ENCODE data around the gene RRAGB. TPM values are rescaled to one million over a fixed set of nuclear protein-coding genes. Genes with fewer than 3 reads are reported as not detected.

Gene RRAGB
- total and polyA plus RNA-seq, 7 donors: 3.7 to 41.4 (median 17.4) TPM

DNA sequence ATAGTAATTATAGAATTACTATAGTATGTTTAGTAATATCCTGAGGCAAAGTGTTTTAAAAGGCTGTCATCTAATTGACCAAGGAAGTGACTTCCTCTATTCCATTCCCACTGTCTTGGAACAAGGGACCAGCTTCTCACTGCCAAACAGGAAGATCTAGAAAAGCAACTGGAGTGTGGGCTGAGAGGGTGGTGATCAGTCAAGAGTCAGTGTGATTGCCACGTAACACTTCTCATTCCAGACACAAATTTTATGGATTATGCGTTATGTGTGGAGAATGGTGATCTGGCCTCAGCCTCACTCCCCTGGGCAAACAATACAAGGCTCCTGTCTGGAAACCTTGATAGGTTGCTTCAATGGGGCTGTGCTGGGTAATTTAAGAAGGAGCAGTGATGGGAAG is 60.0 kb downstream of the RRAGB start:
- no peaks in the 10 kb centered on the region for H3K9me3 ChIP-seq
- H3K27ac ChIP-seq: no peak overlapping the region
- 98 to 100% methylated on average over 2 of the region's 2 CpGs for WGBS, 2 donors
- H3K4me3 ChIP-seq: no peak overlapping the region
- no peaks in the 10 kb centered on the region for H3K36me3 ChIP-seq
- no peak for DNase-seq
- no peaks in the 10 kb centered on the region for H3K27me3 ChIP-seq
- no peaks in the 10 kb centered on the region for H3K4me1 ChIP-seq
- TF ChIP-seq, protein P1, sequence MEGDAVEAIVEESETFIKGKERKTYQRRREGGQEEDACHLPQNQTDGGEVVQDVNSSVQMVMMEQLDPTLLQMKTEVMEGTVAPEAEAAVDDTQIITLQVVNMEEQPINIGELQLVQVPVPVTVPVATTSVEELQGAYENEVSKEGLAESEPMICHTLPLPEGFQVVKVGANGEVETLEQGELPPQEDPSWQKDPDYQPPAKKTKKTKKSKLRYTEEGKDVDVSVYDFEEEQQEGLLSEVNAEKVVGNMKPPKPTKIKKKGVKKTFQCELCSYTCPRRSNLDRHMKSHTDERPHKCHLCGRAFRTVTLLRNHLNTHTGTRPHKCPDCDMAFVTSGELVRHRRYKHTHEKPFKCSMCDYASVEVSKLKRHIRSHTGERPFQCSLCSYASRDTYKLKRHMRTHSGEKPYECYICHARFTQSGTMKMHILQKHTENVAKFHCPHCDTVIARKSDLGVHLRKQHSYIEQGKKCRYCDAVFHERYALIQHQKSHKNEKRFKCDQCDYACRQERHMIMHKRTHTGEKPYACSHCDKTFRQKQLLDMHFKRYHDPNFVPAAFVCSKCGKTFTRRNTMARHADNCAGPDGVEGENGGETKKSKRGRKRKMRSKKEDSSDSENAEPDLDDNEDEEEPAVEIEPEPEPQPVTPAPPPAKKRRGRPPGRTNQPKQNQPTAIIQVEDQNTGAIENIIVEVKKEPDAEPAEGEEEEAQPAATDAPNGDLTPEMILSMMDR (IDR thresholded peaks at IDR 0.05): no peak
- no peak for TF ChIP-seq EP300 (IDR thresholded peaks at IDR 0.05)
- no peak for TF ChIP-seq POLR2A (IDR thresholded peaks at IDR 0.05)
- TF ChIP-seq POLR2AphosphoS5 (IDR thresholded peaks at IDR 0.05): no peak
- intact Hi-C loops (cut with DNase I): no loop called here

DNA sequence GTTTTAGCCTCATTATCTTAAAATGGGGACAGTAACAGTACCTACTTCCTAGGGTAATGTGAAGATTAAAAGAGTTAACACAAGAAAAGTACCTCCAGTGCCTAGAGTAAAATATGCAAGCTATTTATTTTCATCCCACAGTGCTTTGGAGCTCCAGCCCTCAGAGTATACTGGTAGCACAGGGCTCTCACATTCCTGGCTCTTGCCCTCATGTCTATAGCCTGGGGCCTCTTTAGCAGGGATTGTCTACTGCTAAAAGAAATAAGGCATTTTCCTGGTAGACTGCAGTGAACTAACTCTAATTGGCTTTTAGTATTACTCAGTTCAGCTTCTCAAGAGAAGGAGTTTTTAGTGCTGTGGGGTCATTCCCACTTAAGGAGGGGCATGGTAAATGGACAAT is 60.8 kb downstream of the RRAGB start:
- no peaks in the 10 kb centered on the region for H3K4me1 ChIP-seq
- H3K36me3 ChIP-seq: no peaks in the 10 kb centered on the region
- TF ChIP-seq, protein P1 (IDR thresholded peaks at IDR 0.05): no peak
- TF ChIP-seq POLR2AphosphoS5 (IDR thresholded peaks at IDR 0.05): no peak
- no peak for TF ChIP-seq EP300 (IDR thresholded peaks at IDR 0.05)
- TF ChIP-seq POLR2A (IDR thresholded peaks at IDR 0.05): no peak
- intact Hi-C loops (cut with DNase I): no loop called here
- no peaks in the 10 kb centered on the region for H3K27me3 ChIP-seq
- no peak overlapping the region for H3K4me3 ChIP-seq
- H3K9me3 ChIP-seq: no peaks in the 10 kb centered on the region
- no peak overlapping the region for H3K27ac ChIP-seq
- no peak for DNase-seq

DNA sequence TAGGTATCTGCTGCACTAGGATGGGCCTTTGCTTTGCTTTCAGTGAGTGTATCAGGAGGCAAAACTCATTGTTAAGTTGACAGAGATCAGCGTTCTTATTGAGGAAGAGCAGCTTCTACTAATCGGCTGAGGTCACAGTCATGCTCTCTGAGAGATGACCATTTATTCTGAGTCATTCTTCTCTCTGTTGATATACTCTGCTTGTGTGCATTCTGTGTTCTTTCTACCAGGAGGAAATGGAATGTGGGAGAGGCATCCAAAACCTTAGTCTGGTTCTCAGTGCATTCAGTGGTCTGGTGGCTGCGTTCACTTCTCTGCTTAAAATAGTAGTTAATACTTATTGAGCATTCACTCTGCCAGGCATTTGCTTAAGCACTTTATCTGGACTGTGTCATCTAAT is 66.2 kb downstream of the RRAGB start:
- intact Hi-C loops (cut with DNase I): no loop called here
- no peak for DNase-seq
- Histone ChIP-seq H3K9me3 (no peaks in the 10 kb centered on the region), H3K4me1 (no peaks in the 10 kb centered on the region), H3K27ac (no peak overlapping the region), H3K4me3 (no peak overlapping the region), H3K27me3 (no peaks in the 10 kb centered on the region), H3K36me3 (no peaks in the 10 kb centered on the region)
- TF ChIP-seq, protein P1 (IDR thresholded peaks at IDR 0.05): no peak
- no peak for TF ChIP-seq POLR2AphosphoS5 (IDR thresholded peaks at IDR 0.05)
- WGBS, 2 donors: 88 to 95% methylated on average over 3 of the region's 3 CpGs

DNA sequence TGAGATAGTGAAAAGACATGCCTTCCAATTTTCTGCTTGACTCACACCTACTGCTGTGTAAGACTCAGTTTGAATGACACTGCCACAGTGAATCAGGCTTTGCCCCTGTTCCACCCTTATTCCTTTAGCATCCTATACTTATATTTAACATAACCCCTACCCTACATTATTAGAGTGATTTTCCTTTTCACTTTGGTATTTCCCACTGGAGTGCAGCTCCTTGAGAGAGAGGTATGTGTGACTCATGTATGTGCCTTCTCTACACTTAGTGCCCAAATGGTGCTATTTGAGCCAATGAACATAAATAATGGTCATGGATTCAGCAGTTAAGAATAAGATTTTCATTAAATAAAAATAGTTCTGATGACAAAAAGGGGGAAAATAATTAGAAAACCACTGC is 69.5 kb downstream of the RRAGB start:
- TF ChIP-seq POLR2AphosphoS5 (IDR thresholded peaks at IDR 0.05): no peak
- TF ChIP-seq, protein P1 (IDR thresholded peaks at IDR 0.05): no peak
- TF ChIP-seq POLR2A (IDR thresholded peaks at IDR 0.05): no peak
- no peak for DNase-seq
- intact Hi-C loops (cut with DNase I): no loop called here
- Histone ChIP-seq H3K9me3 (no peaks in the 10 kb centered on the region), H3K36me3 (no peaks in the 10 kb centered on the region), H3K27me3 (no peaks in the 10 kb centered on the region), H3K4me1 (no peaks in the 10 kb centered on the region), H3K4me3 (no peak overlapping the region), H3K27ac (no peak overlapping the region)

DNA sequence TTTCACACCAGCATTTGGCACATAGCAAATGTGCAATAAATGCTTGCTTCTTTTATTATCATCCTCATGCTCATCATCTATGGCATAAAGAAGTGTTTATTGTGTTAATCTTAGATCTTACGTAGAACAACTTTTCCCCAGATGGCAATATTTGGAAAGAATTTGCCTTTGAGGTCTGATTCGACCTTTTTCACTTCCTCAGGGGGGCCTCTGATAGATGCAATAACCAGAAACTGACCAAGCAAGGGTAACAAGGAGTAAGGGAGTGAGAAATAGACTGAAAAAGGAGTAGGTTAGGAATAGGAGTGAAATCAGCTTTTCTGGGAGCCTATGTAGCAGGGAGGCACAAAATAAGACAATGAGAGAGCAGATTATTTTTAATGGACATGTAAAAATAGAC is 70.2 kb downstream of the RRAGB start:
- 63 to 65% methylated on average over 2 of the region's 2 CpGs for WGBS, 2 donors
- TF ChIP-seq EP300 (IDR thresholded peaks at IDR 0.05) (no peak), POLR2AphosphoS5 (IDR thresholded peaks at IDR 0.05) (no peak), POLR2A (IDR thresholded peaks at IDR 0.05) (no peak)
- TF ChIP-seq, protein P1 (IDR thresholded peaks at IDR 0.05): no peak
- no peaks in the 10 kb centered on the region for H3K4me1 ChIP-seq
- no peaks in the 10 kb centered on the region for H3K27me3 ChIP-seq
- H3K36me3 ChIP-seq: no peaks in the 10 kb centered on the region
- no peak for DNase-seq
- intact Hi-C loops (cut with DNase I): no loop called here
- H3K4me3 ChIP-seq: no peak overlapping the region
- H3K9me3 ChIP-seq: no peaks in the 10 kb centered on the region
- H3K27ac ChIP-seq: no peak overlapping the region
